Measurements from ENCODE around the gene SLC34A3. TPM values are rescaled to one million over a fixed set of nuclear protein-coding genes. Genes with fewer than 3 reads are reported as not detected.

SLC34A3 gene
- total RNA-seq, 1 donor from 2014 or later = 0.25 TPM

- no peak for TF ChIP-seq CTCF (IDR thresholded peaks at IDR 0.05; ENCODE audit: insufficient read depth, low read length, poor library complexity, severe bottlenecking)
- Histone ChIP-seq H3K4me3 (ENCODE audit: low read depth, low read length) (no peak overlapping the region), H3K36me3 (ENCODE audit: control insufficient read depth, insufficient read depth, low read length) (no peaks in the 10 kb centered on the region), H3K27me3 (ENCODE audit: control insufficient read depth, insufficient read depth, low read length) (peaks cover 60% of the 10 kb centered on the region)
- DNase-seq (ENCODE audit: low read depth) = no peak
Measured at GRCh38 chr9:137233143-137233980, 2.7 kb downstream of the SLC34A3 start.

GRCh38 chr9:137234055-137234697 is 3.5 kb downstream of the SLC34A3 start:
- peaks cover 52% of the 10 kb centered on the region for H3K27me3 ChIP-seq (ENCODE audit: control insufficient read depth, insufficient read depth, low read length)
- TF ChIP-seq CTCF (IDR thresholded peaks at IDR 0.05; ENCODE audit: insufficient read depth, low read length, poor library complexity, severe bottlenecking) = no peak
- DNase-seq (ENCODE audit: low read depth) = no peak
- no peak overlapping the region for H3K4me3 ChIP-seq (ENCODE audit: low read depth, low read length)
- H3K36me3 ChIP-seq (ENCODE audit: control insufficient read depth, insufficient read depth, low read length) = no peaks in the 10 kb centered on the region

- H3K27me3 ChIP-seq (ENCODE audit: control insufficient read depth, insufficient read depth, low read length) = peaks cover 46% of the 10 kb centered on the region
- no peak overlapping the region for H3K4me3 ChIP-seq (ENCODE audit: low read depth, low read length)
- no peak for DNase-seq (ENCODE audit: low read depth)
- no peak for TF ChIP-seq CTCF (IDR thresholded peaks at IDR 0.05; ENCODE audit: insufficient read depth, low read length, poor library complexity, severe bottlenecking)
- no peaks in the 10 kb centered on the region for H3K36me3 ChIP-seq (ENCODE audit: control insufficient read depth, insufficient read depth, low read length)
Measured at GRCh38 chr9:137234758-137235423, 4.2 kb downstream of the SLC34A3 start.

- no peak overlapping the region for H3K4me3 ChIP-seq (ENCODE audit: low read depth, low read length)
- H3K27me3 ChIP-seq (ENCODE audit: control insufficient read depth, insufficient read depth, low read length) = peaks cover 42% of the 10 kb centered on the region
- TF ChIP-seq CTCF (IDR thresholded peaks at IDR 0.05; ENCODE audit: insufficient read depth, low read length, poor library complexity, severe bottlenecking) = no peak
- no peak for DNase-seq (ENCODE audit: low read depth)
- H3K36me3 ChIP-seq (ENCODE audit: control insufficient read depth, insufficient read depth, low read length) = no peaks in the 10 kb centered on the region
Measured at GRCh38 chr9:137235424-137236237, 4.9 kb downstream of the SLC34A3 start.

- no peaks in the 10 kb centered on the region for H3K36me3 ChIP-seq (ENCODE audit: control insufficient read depth, insufficient read depth, low read length)
- DNase-seq (ENCODE audit: low read depth) = no peak
- TF ChIP-seq CTCF (IDR thresholded peaks at IDR 0.05; ENCODE audit: insufficient read depth, low read length, poor library complexity, severe bottlenecking) = peak; percentile 99
- peaks cover 41% of the 10 kb centered on the region for H3K27me3 ChIP-seq (ENCODE audit: control insufficient read depth, insufficient read depth, low read length)
- no peak overlapping the region for H3K4me3 ChIP-seq (ENCODE audit: low read depth, low read length)
Measured at GRCh38 chr9:137236238-137236935, 5.7 kb downstream of the SLC34A3 start.
